ENCODE measurements around the gene MTX2.

DNA sequence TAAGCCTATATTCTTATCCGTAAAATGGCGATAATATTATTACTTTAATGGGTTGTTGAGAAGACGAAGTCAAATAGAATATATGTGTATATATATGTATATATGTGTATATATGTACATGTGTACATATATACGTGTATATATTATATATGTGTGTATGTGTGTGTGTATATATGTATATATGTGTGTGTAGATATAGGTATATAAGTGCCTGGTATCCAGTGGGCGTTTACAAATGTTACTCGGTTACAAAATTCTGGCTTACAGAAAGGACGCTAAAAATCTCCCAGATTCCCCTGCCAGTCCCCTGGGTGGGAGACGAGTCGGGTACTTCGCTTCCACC, 295 bp upstream of the MTX2 start:
- no peak for TF ChIP-seq POLR2A (IDR thresholded peaks at IDR 0.05)
- TF ChIP-seq, protein P1, sequence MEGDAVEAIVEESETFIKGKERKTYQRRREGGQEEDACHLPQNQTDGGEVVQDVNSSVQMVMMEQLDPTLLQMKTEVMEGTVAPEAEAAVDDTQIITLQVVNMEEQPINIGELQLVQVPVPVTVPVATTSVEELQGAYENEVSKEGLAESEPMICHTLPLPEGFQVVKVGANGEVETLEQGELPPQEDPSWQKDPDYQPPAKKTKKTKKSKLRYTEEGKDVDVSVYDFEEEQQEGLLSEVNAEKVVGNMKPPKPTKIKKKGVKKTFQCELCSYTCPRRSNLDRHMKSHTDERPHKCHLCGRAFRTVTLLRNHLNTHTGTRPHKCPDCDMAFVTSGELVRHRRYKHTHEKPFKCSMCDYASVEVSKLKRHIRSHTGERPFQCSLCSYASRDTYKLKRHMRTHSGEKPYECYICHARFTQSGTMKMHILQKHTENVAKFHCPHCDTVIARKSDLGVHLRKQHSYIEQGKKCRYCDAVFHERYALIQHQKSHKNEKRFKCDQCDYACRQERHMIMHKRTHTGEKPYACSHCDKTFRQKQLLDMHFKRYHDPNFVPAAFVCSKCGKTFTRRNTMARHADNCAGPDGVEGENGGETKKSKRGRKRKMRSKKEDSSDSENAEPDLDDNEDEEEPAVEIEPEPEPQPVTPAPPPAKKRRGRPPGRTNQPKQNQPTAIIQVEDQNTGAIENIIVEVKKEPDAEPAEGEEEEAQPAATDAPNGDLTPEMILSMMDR (IDR thresholded peaks at IDR 0.05) = no peak

All from body of pancreas (tissue), 4 donors.